Left renal pelvis (tissue), 4 donors: ENCODE data around the gene TSSK1B. TPM values are rescaled to one million over a fixed set of nuclear protein-coding genes. Genes with fewer than 3 reads are reported as not detected.
"Not testable (repeated sequence)": the region's sequence is repeated elsewhere in the genome, so short reads cannot be mapped to it uniquely, and the experiment has no call there.

Experiments
- DNase-seq, 4 donors: peaks; one replicate each; pipeline ENCODE4 v3.0.0-alpha.2; 2013; ENCODE audit warnings: low read depth in 4 of 4, low spot score in 3 of 4
- polyA plus RNA-seq, 4 donors: library from polyadenylated mRNA; unstranded; fragments of 120-200 nt; gene quantifications; one replicate each; pipeline ENCODE4 v1.2.1, GENCODE V29; 2013; ENCODE audit not compliant: insufficient read length in 4 of 4

TSSK1B gene
- polyA plus RNA-seq, 4 donors = not detected

- no peak for DNase-seq
Measured at GRCh38 chr5:113405530-113405929, 29.3 kb downstream of the TSSK1B start.

- DNase-seq = no peak
Measured at GRCh38 chr5:113404269-113404668, 30.5 kb downstream of the TSSK1B start.

- not testable (repeated sequence) for DNase-seq
Measured at GRCh38 chr5:113397986-113398385, 36.8 kb downstream of the TSSK1B start.

GRCh38 chr5:113397046-113397445 is 37.7 kb downstream of the TSSK1B start:
- DNase-seq = no peak

GRCh38 chr5:113394658-113395057 is 40.1 kb downstream of the TSSK1B start:
- no peak for DNase-seq

- no peak for DNase-seq
Measured at GRCh38 chr5:113390224-113390623, 44.6 kb downstream of the TSSK1B start.

GRCh38 chr5:113389116-113389515 is 45.7 kb downstream of the TSSK1B start:
- no peak for DNase-seq

GRCh38 chr5:113387844-113388243 is 46.9 kb downstream of the TSSK1B start:
- DNase-seq = no peak

GRCh38 chr5:113384782-113385285 is 50.0 kb downstream of the TSSK1B start:
- DNase-seq = no peak

GRCh38 chr5:113382731-113383130 is 52.1 kb downstream of the TSSK1B start:
- DNase-seq = no peak

Other genes starting within 250 kb of the TSSK1B start
- gene MCC, start 53.5 kb upstream of the TSSK1B start, polyA plus RNA-seq = 10 to 100 TPM; 26.8 to 36.7 (median 33.1) TPM
- 10 to 100 TPM; 27.4 to 40.6 (median 35.5) TPM for gene YTHDC2, start 78.7 kb upstream of the TSSK1B start, polyA plus RNA-seq